Urinary bladder (tissue), 4 donors: Measurements from ENCODE around the gene D2HGDH. TPM values are rescaled to one million over a fixed set of nuclear protein-coding genes. Genes with fewer than 3 reads are reported as not detected.
"Not testable (repeated sequence)": the region's sequence is repeated elsewhere in the genome, so short reads cannot be mapped to it uniquely, and the experiment has no call there.

Experiments used
- DNase-seq: peaks from one replicate; pipeline ENCODE4 v3.0.0-alpha.2; 2015; ENCODE audit errors: extremely low spot score
- H3K27ac ChIP-seq: one replicate; pipeline ENCODE4 v1.5.1; 2013; ENCODE audit warnings: low read depth, mild to moderate bottlenecking, moderate library complexity
- H3K36me3 ChIP-seq: one replicate; pipeline ENCODE4 v1.6.1; 2013; ENCODE audit warnings: mild to moderate bottlenecking, moderate library complexity; ENCODE audit not compliant: insufficient read depth
- H3K4me1 ChIP-seq: one replicate; pipeline ENCODE4 v1.6.1; 2013; ENCODE audit warnings: mild to moderate bottlenecking, moderate library complexity; ENCODE audit not compliant: insufficient read depth
- H3K4me3 ChIP-seq: one replicate; pipeline ENCODE4 v1.5.1; 2013; ENCODE audit warnings: low read depth, low read length
- WGBS: extraction: QIAGEN DNeasy Blood & Tissue Kit; methylation state at CpG from one replicate; pipeline ENCODE4 v1.1.7; 2013; 5-methylcytosine and 5-hydroxymethylcytosine counted together
- polyA plus RNA-seq: library from polyadenylated mRNA; stranded (reverse); fragments of 200-250 nt; gene quantifications from one replicate; pipeline ENCODE4 v1.2.3, GENCODE V29; 2013
- total RNA-seq: library from RNA; depleted of rRNA; stranded (reverse); fragments of >200 nt; gene quantifications from one replicate; pipeline ENCODE4 v1.2.3, GENCODE V29; 2014
- donor health status: healthy with polysubstance abuse.
- donor health status: healthy.

Gene D2HGDH
- total and polyA plus RNA-seq, 2 donors = 9.7 to 25.9 TPM

DNA sequence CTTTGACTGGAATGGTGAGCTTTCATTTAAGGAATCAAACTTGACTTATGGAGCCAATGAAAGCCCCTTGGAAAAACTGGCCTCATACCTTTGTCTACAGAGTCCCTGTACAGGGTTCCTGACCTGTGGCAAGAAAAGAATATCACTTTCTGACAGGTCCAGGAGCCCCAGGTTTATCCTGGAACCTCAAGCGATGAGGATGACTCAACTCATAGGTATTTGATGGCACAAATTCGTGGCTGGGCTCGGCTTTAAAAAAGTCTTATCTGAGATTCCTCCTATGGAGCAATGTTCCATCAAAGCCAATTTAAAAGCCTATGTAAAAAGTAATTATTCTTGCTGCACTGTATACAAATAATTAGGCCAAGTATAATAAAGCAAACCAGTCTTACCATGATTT is 57.0 kb downstream of the D2HGDH start:
- H3K36me3 ChIP-seq, H3K27ac ChIP-seq, H3K4me1 ChIP-seq, DNase-seq, H3K4me3 ChIP-seq: not testable (repeated sequence)
- 38% methylated on average over 3 of the region's 3 CpGs for WGBS

DNA sequence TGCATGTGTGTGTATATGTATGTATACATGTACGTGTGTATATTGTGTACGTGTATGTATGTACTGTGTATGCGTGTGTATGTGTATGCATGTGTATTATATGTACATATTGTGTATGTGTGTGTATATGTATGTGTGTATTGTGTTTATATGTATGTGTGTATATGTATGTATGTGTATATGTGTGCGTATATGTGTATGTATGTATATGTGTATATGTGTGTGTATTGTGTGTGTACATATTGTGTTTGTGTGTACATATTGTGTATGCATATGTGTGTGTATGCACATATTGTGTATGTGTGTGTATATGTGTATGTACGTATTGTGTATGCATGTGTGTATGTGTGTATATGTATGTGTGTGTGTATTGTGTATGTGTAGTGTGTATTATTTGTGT is 59.0 kb downstream of the D2HGDH start:
- WGBS = 96% methylated on average over 5 of the region's 5 CpGs

DNA sequence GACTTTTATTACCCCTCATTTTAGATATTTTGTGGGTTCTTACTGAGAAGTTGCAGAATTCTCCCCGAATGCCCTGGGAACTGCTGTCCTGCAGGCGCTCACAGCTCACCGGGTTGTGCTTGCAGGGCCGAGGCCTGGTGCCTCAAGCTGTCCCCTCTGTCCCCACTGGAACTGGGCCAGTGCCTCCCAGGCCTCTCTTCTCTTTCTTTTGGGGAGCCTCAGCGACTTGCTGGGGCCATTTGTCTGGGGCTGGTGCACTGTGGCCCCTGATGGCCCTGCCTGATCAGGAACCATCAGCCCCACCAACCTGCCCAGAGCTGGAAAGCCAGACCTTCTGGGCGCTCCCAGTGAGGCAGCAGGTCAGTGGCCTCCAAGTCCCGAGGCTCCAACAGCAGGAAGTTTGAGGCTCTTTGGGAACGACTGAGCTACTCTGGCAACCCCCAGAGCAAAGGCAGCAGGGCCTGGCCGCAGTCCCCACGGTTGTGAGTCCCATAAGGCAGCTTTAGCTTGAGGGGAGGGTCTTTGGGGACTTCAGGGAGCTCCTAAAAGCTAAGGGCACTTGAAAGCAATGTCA is 59.9 kb downstream of the D2HGDH start:
- H3K27ac ChIP-seq = no peak overlapping the region
- no peak for DNase-seq
- no peak overlapping the region for H3K4me3 ChIP-seq
- H3K36me3 ChIP-seq = no peaks in the 10 kb centered on the region
- WGBS = 83% methylated on average over 10 of the region's 10 CpGs
- no peaks in the 10 kb centered on the region for H3K4me1 ChIP-seq

More for the DNA sequence above, 59.0 kb downstream of the D2HGDH start:
- DNase-seq = no peak
- Histone ChIP-seq H3K27ac (no peak overlapping the region), H3K36me3 (no peaks in the 10 kb centered on the region), H3K4me1 (no peaks in the 10 kb centered on the region), H3K4me3 (no peak overlapping the region)

DNA sequence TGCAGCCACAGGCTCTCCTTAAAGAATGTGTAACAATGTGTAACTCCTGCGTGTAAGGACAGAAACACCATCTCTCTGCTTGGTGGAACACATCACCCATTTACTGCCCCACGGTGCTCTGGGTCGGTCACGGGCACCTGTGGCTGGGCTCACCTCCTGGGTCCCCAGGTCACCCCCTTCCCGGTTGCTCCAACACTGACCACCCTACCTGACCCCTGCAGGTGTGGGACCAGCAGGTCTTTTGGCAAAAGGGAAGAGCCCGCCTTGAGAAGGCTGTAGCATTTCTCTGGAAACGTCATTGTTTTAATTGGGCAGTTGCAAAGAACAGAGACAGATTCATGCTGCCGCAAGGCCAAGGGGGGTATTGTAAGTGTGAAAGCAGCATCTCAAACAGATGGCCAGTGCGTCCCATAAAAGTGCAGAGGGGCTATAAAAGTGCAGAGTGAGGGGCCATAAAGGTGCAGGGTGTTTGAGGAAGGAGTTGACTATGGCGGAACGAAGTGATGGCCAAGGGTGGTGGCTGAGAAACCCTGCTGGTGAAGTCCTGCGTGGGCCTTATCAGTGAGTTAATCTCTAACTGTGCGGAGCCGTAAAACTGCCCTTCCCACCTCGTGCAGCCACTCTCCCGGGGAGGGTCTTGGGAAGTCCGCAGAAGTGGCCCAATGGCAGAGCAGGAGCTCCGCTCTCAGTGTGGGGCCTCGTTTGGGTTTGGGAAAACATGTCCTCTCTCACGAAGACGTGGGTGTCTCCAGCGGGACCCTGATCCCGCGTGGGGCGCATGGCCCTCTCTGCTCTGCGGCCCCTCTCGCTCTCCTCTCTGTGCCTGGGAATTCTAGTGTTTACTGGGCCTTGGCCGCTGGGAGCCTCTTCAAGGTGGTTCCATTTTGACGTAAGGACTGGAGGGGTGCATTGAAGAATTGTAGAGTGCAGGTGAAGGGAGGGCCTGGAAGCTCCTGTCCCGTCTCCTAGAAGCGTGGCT is 60.9 kb downstream of the D2HGDH start:
- H3K4me3 ChIP-seq = no peak overlapping the region
- no peaks in the 10 kb centered on the region for H3K36me3 ChIP-seq
- 63% methylated on average over 31 of the region's 31 CpGs for WGBS
- H3K4me1 ChIP-seq = no peaks in the 10 kb centered on the region
- no peak overlapping the region for H3K27ac ChIP-seq
- DNase-seq = no peak

- DNase-seq = no peak
- H3K36me3 ChIP-seq = no peaks in the 10 kb centered on the region
- 96% methylated on average over 13 of the region's 13 CpGs for WGBS
- H3K4me3 ChIP-seq = no peak overlapping the region
- H3K4me1 ChIP-seq = no peaks in the 10 kb centered on the region
- no peak overlapping the region for H3K27ac ChIP-seq
Observed at GRCh38 chr2:241796209-241796608, 61.8 kb downstream of the D2HGDH start.

DNA sequence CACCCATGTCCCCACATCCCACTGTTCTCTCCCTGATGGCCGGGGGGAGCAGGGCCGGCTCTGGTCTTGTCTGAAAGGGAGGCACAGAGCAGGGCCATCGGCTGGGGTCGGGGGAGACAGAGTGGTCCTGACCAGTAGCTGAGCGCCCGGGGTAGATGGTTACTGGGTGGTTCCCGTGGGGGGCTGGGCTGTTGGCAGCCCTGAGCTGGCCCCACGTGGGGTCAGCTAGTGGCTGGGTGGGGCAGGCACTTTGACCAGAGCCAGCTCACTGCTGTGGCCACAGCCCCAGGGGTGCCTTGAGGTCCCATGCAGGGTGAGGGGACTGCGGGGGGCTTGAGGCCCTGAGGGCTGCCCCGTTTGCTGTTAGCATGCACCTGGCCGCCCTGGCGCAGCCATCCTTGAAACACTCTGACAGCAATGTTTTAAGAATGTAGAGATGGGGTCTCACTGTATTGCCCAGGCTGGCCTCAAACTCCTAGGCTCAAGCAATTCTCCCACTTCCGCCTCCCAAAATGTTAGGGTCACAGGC is 62.2 kb downstream of the D2HGDH start:
- H3K4me1 ChIP-seq = no peaks in the 10 kb centered on the region
- no peak overlapping the region for H3K27ac ChIP-seq
- H3K36me3 ChIP-seq = no peaks in the 10 kb centered on the region
- H3K4me3 ChIP-seq = no peak overlapping the region
- no peak for DNase-seq
- 91% methylated on average over 13 of the region's 13 CpGs for WGBS

- Histone ChIP-seq H3K27ac (no peak overlapping the region), H3K4me1 (no peaks in the 10 kb centered on the region), H3K4me3 (no peak overlapping the region), H3K36me3 (no peaks in the 10 kb centered on the region)
- DNase-seq = no peak
- 81% methylated on average over 19 of the region's 19 CpGs for WGBS
Observed at GRCh38 chr2:241797441-241798080, 63.1 kb downstream of the D2HGDH start.

GRCh38 chr2:241798081-241798630 is 63.7 kb downstream of the D2HGDH start:
- DNase-seq = no peak
- Histone ChIP-seq H3K36me3 (no peaks in the 10 kb centered on the region), H3K4me3 (no peak overlapping the region), H3K4me1 (no peaks in the 10 kb centered on the region), H3K27ac (no peak overlapping the region)
- 88% methylated on average over 14 of the region's 14 CpGs for WGBS

DNA sequence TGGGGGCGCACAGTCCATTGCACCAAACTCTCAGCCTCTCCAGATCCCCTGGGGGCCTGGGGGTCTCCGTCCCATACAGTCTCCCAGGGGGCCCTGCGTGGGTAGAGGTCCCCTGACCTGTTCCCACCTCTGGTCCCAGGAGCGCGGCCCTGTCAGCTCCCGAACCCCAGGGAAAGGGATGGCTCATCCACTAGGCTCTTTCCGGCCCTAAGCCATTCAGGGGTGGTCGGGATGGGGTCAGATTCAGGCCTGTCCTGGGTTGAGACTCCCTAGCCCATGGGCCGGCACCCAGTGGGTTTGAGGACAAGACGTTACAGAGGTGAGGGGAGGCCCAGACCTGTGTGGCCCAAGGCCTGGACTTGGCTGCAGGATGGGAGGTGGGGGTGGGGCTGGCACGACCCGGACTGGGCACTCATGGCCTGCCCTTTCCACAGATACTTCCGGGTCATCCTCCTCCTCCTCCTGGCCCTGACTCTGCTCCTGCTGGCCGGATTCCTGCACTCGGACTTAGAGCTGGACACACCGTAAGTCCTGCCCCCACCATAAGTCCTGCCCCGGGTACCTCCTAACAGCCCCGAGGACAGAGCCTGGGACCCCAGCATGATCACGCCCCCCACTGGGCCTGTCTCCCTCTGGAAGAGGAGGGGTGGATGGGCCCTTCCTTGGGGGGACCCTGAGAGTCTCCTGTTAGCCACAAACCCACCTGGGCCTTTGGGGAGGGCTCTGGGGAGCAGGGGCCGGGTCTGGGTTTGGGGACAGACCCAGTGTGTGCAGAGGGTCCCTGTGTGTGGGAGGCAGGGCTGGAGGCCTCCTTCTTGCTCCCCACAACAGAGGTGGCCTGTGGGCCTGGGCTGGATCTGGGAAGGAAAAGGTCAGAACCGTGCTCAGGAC is 64.4 kb downstream of the D2HGDH start:
- WGBS = 90% methylated on average over 21 of the region's 21 CpGs
- no peak overlapping the region for H3K4me3 ChIP-seq
- H3K4me1 ChIP-seq = peaks cover 2% of the 10 kb centered on the region
- DNase-seq = no peak
- no peaks in the 10 kb centered on the region for H3K36me3 ChIP-seq
- H3K27ac ChIP-seq = no peak overlapping the region

- Histone ChIP-seq H3K4me1 (peaks cover 3% of the 10 kb centered on the region), H3K27ac (no peak overlapping the region), H3K36me3 (no peaks in the 10 kb centered on the region), H3K4me3 (no peak overlapping the region)
- DNase-seq = no peak
- WGBS = 88% methylated on average over 10 of the region's 10 CpGs
Observed at GRCh38 chr2:241799522-241800197, 65.2 kb downstream of the D2HGDH start.

- H3K36me3 ChIP-seq, H3K4me3 ChIP-seq, H3K4me1 ChIP-seq, H3K27ac ChIP-seq, DNase-seq: not testable (repeated sequence)
- WGBS = 79% methylated on average over 35 of the region's 35 CpGs
Observed at GRCh38 chr2:241800198-241800903, 65.9 kb downstream of the D2HGDH start.
